H1 (cell line): ENCODE results near the gene PRSS50. TPM values are rescaled to one million over a fixed set of nuclear protein-coding genes. Genes with fewer than 3 reads are reported as not detected.

Source experiments
- CTCF ChIA-PET: fragments of 300-600 bp; sonication (Branson Sonifier 250); formaldehyde crosslinking; loops from one replicate; lab custom pipeline; 2021; ENCODE audit not compliant: partially characterized antibody; lab: Charles Lee
- POLR2A ChIA-PET: fragments of 300-600 bp; sonication (Branson Sonifier 250); formaldehyde crosslinking; loops from one replicate; lab custom pipeline; 2021; ENCODE audit warnings: inconsistent platforms; ENCODE audit not compliant: partially characterized antibody; lab: Charles Lee
- DNase-seq, 2 experiments: peaks; one replicate each; pipeline versions ENCODE4 v3.0.0 to v3.0.0-alpha.2; 2010 to 2022; ENCODE audit warnings: low spot score in 2 of 2, low read depth in 1 of 2, mixed read lengths in 1 of 2
- FAIRE-seq: peaks from 2 replicates; lab custom pipeline; 2011; peaks lifted over from hg19 to GRCh38; lab: Jason Lieb, UNC
- H2AFZ ChIP-seq: 2 replicates; pipeline ENCODE4 v1.8.1; 2012; ENCODE audit warnings: low read length, inconsistent platforms
- H2AK5ac ChIP-seq: 2 replicates; pipeline ENCODE4 v1.6.1; 2013; ENCODE audit warnings: low read depth, low read length
- H2BK120ac ChIP-seq: replicated peaks from 2 replicates; pipeline ENCODE3; 2013; ENCODE audit warnings: low read depth, low read length, inconsistent platforms
- H2BK12ac ChIP-seq: 2 replicates; pipeline ENCODE4 v1.6.1; 2013; ENCODE audit warnings: low read depth, low read length
- H2BK15ac ChIP-seq: 2 replicates; pipeline ENCODE4 v1.6.1; 2013; ENCODE audit warnings: low read length
- H2BK20ac ChIP-seq: 2 replicates; pipeline ENCODE4 v1.6.1; 2013; ENCODE audit warnings: low read length
- H2BK5ac ChIP-seq: 2 replicates; pipeline ENCODE4 v1.6.1; 2013; ENCODE audit warnings: low read depth, low read length
- H3K14ac ChIP-seq: 2 replicates; pipeline ENCODE4 v1.6.1; 2013; ENCODE audit warnings: inconsistent platforms; ENCODE audit not compliant: insufficient read length
- H3K18ac ChIP-seq: 2 replicates; pipeline ENCODE4 v1.6.1; 2013; ENCODE audit warnings: low read length; ENCODE audit errors: extremely low read depth
- H3K23ac ChIP-seq: 2 replicates; pipeline ENCODE4 v1.6.1; 2013; ENCODE audit warnings: inconsistent platforms; ENCODE audit not compliant: insufficient read length
- H3K23me2 ChIP-seq: 2 replicates; pipeline ENCODE4 v1.6.1; 2013; ENCODE audit warnings: low read depth, low read length
- H3K27ac ChIP-seq: 2 replicates; pipeline ENCODE4 v1.6.1; 2011; ENCODE audit warnings: low read depth, low read length, inconsistent platforms
- H3K27me3 ChIP-seq, 4 experiments: replicated peaks in 1 of 4; 1 replicate in 1 of 4; 2 replicates in 3 of 4; pipeline versions ENCODE4 v1.6.1 to v1.8.1; 2011 to 2013; ENCODE audit warnings: low read length in 3 of 4, mild to moderate bottlenecking in 3 of 4, inconsistent platforms in 2 of 4, mixed read lengths in 2 of 4, moderate library complexity in 1 of 4; ENCODE audit not compliant: control insufficient read depth in 3 of 4, insufficient read depth in 3 of 4; ENCODE audit errors: extremely low read depth in 1 of 4
- H3K36me3 ChIP-seq, 4 experiments: 2 replicates each; pipeline versions ENCODE4 v1.6.1 to v1.8.1; 2011 to 2013; ENCODE audit warnings: mild to moderate bottlenecking in 4 of 4, low read length in 3 of 4, moderate library complexity in 2 of 4, control low read depth in 1 of 4, inconsistent platforms in 1 of 4; ENCODE audit not compliant: insufficient read depth in 4 of 4, control insufficient read depth in 2 of 4
- H3K4ac ChIP-seq: replicated peaks from 2 replicates; pipeline ENCODE3; 2013; ENCODE audit warnings: low read length, low read depth, mixed read lengths, inconsistent platforms; ENCODE audit not compliant: insufficient read length
- H3K4me1 ChIP-seq, 4 experiments: replicated peaks in 1 of 4; 1 replicate in 1 of 4; 2 replicates in 3 of 4; pipeline versions ENCODE4 v1.6.1 to v1.8.1; 2011 to 2013; ENCODE audit warnings: low read length in 3 of 4, inconsistent platforms in 2 of 4, mixed read lengths in 1 of 4; ENCODE audit not compliant: insufficient read depth in 4 of 4, control insufficient read depth in 3 of 4
- H3K4me2 ChIP-seq, 2 experiments: 2 replicates each; pipeline versions ENCODE4 v1.6.1 to v1.8.1; 2011 to 2013; ENCODE audit warnings: low read depth in 2 of 2, low read length in 2 of 2, control low read depth in 1 of 2, inconsistent platforms in 1 of 2, mild to moderate bottlenecking in 1 of 2; ENCODE audit not compliant: insufficient read depth in 1 of 2
- H3K4me3 ChIP-seq, 4 experiments: fragments of 200-600, 300-600 bp in 1 of 4; sonication (generic), shearing (Covaris generic), sonication (Bioruptor Twin) in 1 of 4; 2 replicates each; pipeline versions ENCODE4 v1.5.1 to v1.8.1; 2011 to 2016; ENCODE audit warnings: low read length in 4 of 4, low read depth in 3 of 4, control low read depth in 2 of 4, inconsistent platforms in 2 of 4, mild to moderate bottlenecking in 2 of 4, mixed read lengths in 1 of 4, moderate library complexity in 1 of 4; ENCODE audit not compliant: insufficient read depth in 2 of 4; ENCODE audit errors: extremely low read depth in 1 of 4
- H3K56ac ChIP-seq: replicated peaks from 2 replicates; pipeline ENCODE3; 2013; ENCODE audit warnings: low read depth, mild to moderate bottlenecking, mixed read lengths, low read length, inconsistent platforms; ENCODE audit not compliant: insufficient read length
- H3K79me1 ChIP-seq: 2 replicates; pipeline ENCODE4 v1.6.1; 2013; ENCODE audit warnings: low read depth, low read length, control low read depth
- H3K79me2 ChIP-seq, 2 experiments: 2 replicates each; pipeline versions ENCODE4 v1.6.1 to v1.8.1; 2012 to 2013; ENCODE audit warnings: low read length in 2 of 2, mild to moderate bottlenecking in 2 of 2, inconsistent platforms in 1 of 2; ENCODE audit not compliant: insufficient read depth in 2 of 2, control insufficient read depth in 1 of 2
- H3K9ac ChIP-seq, 4 experiments: replicated peaks in 1 of 4; 1 replicate in 1 of 4; 2 replicates in 3 of 4; pipeline versions ENCODE4 v1.6.1 to v1.8.1; 2011 to 2013; ENCODE audit warnings: low read depth in 3 of 4, low read length in 3 of 4, control low read depth in 2 of 4, mild to moderate bottlenecking in 2 of 4, moderate library complexity in 2 of 4, inconsistent platforms in 1 of 4; ENCODE audit errors: extremely low read depth in 1 of 4
- H3K9me3 ChIP-seq, 2 experiments: 2 replicates each; pipeline versions ENCODE4 v1.6.1 to v1.8.1; 2012 to 2013; ENCODE audit warnings: mild to moderate bottlenecking in 2 of 2, moderate library complexity in 2 of 2, control low read depth in 1 of 2, inconsistent platforms in 1 of 2, low read depth in 1 of 2, low read length in 1 of 2, mixed read lengths in 1 of 2; ENCODE audit not compliant: insufficient read depth in 2 of 2
- H4K20me1 ChIP-seq, 2 experiments: replicated peaks in 1 of 2; 2 replicates each; pipeline versions ENCODE3 to v1.8.1; 2011 to 2013; ENCODE audit warnings: inconsistent platforms in 2 of 2, low read length in 2 of 2, mild to moderate bottlenecking in 1 of 2; ENCODE audit not compliant: insufficient read depth in 2 of 2, control insufficient read depth in 1 of 2
- H4K5ac ChIP-seq: 2 replicates; pipeline ENCODE4 v1.6.1; 2013; ENCODE audit warnings: low read length, low read depth, mixed read lengths, inconsistent platforms; ENCODE audit not compliant: insufficient read length
- H4K8ac ChIP-seq: 2 replicates; pipeline ENCODE4 v1.8.0; 2013; ENCODE audit warnings: mild to moderate bottlenecking, moderate library complexity, low read length, inconsistent platforms; ENCODE audit not compliant: insufficient read depth; ENCODE audit errors: extremely low read depth
- H4K91ac ChIP-seq: replicated peaks from 2 replicates; pipeline ENCODE3; 2013; ENCODE audit warnings: low read length, mixed read lengths, inconsistent platforms; ENCODE audit not compliant: insufficient read length
- CTCF ChIP-seq, 3 experiments: IDR thresholded peaks; 1 replicate in 2 of 3; 2 replicates in 1 of 3; pipeline versions ENCODE4 v1.5.1 to v1.6.1; 2011; ENCODE audit warnings: low read length in 3 of 3, mild to moderate bottlenecking in 3 of 3, inconsistent platforms in 2 of 3, low read depth in 1 of 3, moderate library complexity in 1 of 3; ENCODE audit not compliant: insufficient read depth in 1 of 3; ENCODE audit errors: control extremely low read depth in 1 of 3
- RAD21 ChIP-seq, 2 experiments: IDR thresholded peaks in 1 of 2; conservative IDR thresholded peaks in 1 of 2; 2 replicates each; pipeline ENCODE4 v1.6.1; 2011; ENCODE audit warnings: low read depth in 2 of 2, low read length in 2 of 2, improper control_type of control experiment in 1 of 2, inconsistent platforms in 1 of 2, mild to moderate bottlenecking in 1 of 2, moderate library complexity in 1 of 2
- SIRT6 ChIP-seq: IDR thresholded peaks from one replicate; pipeline ENCODE4 v1.7.1; 2012; ENCODE audit warnings: low read length, inconsistent platforms
- WGBS, 2 experiments: shearing (Covaris generic) in 1 of 2; methylation state at CpG; one replicate each; pipeline versions ENCODE4 v1.1.6 to v1.1.7; 2013 to 2015; ENCODE audit warnings: low lambda C conversion rate in 2 of 2, mixed read lengths in 2 of 2, inconsistent platforms in 1 of 2, low coverage in 1 of 2, missing lambda C conversion rate in 1 of 2; ENCODE audit not compliant: insufficient replicate concordance in 2 of 2, insufficient coverage in 1 of 2, insufficient read length in 1 of 2; ENCODE audit errors: extremely low coverage in 1 of 2, missing lambda C conversion rate in 1 of 2; 5-methylcytosine and 5-hydroxymethylcytosine counted together
- polyA plus RNA-seq, 7 experiments: library from polyadenylated mRNA; depleted of rRNA in 3 of 7; stranded (reverse) in 5 of 7; unstranded in 2 of 7; fragments of >200 nt in 5 of 7; fragments of 200-250 nt in 2 of 7; gene quantifications; 1 replicate in 5 of 7; 2 replicates in 1 of 7; 4 replicates in 1 of 7; pipeline versions ENCODE4 v1.2.1 to v1.2.3, GENCODE V29; 2011 to 2013; ENCODE audit warnings: missing spikeins in 2 of 7, mixed read lengths in 2 of 7
- total RNA-seq: library from RNA; stranded (reverse); fragmentation: NEBNext Ultra II Directional; extraction: Animal tissue kit (Norgen Biotek cat#: 25700); gene quantifications from 2 replicates; pipeline ENCODE4 v1.2.1, GENCODE V29; 2021

The PRSS50 gene
- total and polyA plus RNA-seq, 2 of the 8 experiments (the other 6 are each of a cell fraction or from before 2014, with no cell fraction given), result 0.47 to 0.71 TPM

- Histone ChIP-seq H3K79me2 (no peaks in the 10 kb centered on the region), H3K23ac (no peak overlapping the region), H3K79me1 (no peaks in the 10 kb centered on the region), H4K8ac (peak overlapping the region; percentile 72; the same call in 1 of the 2 replicates), H4K20me1 (peaks cover 0 to 1% of the 10 kb centered on the region in 2 experiments), H3K36me3 (no peaks in the 10 kb centered on the region), H3K4me1 (no peaks in the 10 kb centered on the region), H3K9ac (no peak overlapping the region), H3K27me3 (no peaks in the 10 kb centered on the region), H2BK20ac (0 out of 2 replicates have a peak overlapping the region, but pooled peaks have one; percentile 48), H2AFZ (no peak overlapping the region), H2BK12ac (0 out of 2 replicates have a peak overlapping the region, but pooled peaks have one; percentile 14), H3K4ac (no peak overlapping the region), H3K23me2 (no peaks in the 10 kb centered on the region), H3K9me3 (no peaks in the 10 kb centered on the region), H2BK15ac (no peak overlapping the region), H3K27ac (no peak overlapping the region), H3K14ac (no peak overlapping the region), H3K4me2 (no peak overlapping the region), H3K18ac (no peak overlapping the region), H2AK5ac (no peak overlapping the region), H4K91ac (no peak overlapping the region), H3K4me3 (no peak overlapping the region), H2BK120ac (no peak overlapping the region), H4K5ac (no peak overlapping the region), H2BK5ac (no peak overlapping the region), H3K56ac (no peak overlapping the region)
- TF ChIP-seq CTCF (IDR thresholded peaks at IDR 0.05; ENCODE audit: control extremely low read depth in 1 of 3, insufficient read depth in 1 of 3, low read depth in 1 of 3, low read length in 3 of 3) (peak in 1 of 3 experiments; percentile 10; a peak in 1 of 4 replicates), SIRT6 (no peak), RAD21 (IDR thresholded peaks at IDR 0.05 in 1 of 2, conservative IDR thresholded peaks at IDR 0.05 in 1 of 2; ENCODE audit: low read depth in 2 of 2, low read length in 2 of 2) (peak in 1 of 2 experiments; percentile 27; a peak in 1 of 4 replicates)
- ChIA-PET CTCF (interaction anchor here (1.4 kb wide), 2 partner anchors 17 to 112 kb away, joined by 3 to 5 read pairs; no protein-coding TSS in a partner anchor), POLR2A (no interaction called here)
- DNase-seq, result no peak
- WGBS, 2 experiments, result 81% methylated on average over 9 of the region's 9 CpGs; no CpG with 5 or more reads in 1 of the 2 experiments
- FAIRE-seq, result no peak
Observed at GRCh38 chr3:46733026-46733800, 15.5 kb upstream of the PRSS50 start.
